Raji (cell line): Measurements from ENCODE around the gene FTSJ1.

Experiments
- POLR2A ChIP-seq: IDR thresholded peaks from 2 replicates; pipeline ENCODE4 v1.6.1; 2011; ENCODE audit warnings: low read depth, low read length, control low read depth; ENCODE audit not compliant: insufficient read depth

FTSJ1 gene

DNA sequence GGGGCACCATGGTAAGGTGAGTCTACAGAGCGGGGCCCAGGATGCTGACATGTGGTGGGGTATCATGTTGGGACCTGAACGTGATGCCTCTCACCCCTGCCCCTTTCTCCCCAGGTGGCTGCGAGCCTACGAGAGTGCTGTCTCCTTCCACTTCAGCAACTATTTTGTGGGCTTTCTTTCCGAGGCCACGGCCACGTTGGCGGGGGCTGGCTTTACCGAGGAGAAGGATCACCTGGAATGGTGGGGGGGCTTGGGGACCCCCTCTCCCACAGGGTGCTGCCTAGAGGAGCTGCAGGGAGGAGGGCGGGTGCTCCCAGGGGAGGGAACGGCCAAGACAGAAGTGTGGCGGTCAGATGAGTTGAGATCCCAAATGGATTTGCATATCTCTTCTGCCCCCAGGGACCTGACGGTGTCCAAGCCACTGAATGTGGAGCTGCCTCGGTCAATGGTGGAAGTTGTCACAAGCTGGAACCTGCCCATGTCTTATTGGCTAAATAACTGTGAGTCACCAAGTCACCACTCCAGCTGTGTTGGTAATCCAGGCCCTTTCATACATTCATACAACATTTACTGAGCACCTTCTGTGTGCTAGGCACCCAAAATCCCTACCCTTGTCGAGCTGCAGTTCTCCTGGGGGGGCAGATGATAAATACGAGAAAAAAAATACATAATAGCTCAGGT, 38.3 kb downstream of the FTSJ1 start:
- TF ChIP-seq POLR2A, result no peak

DNA sequence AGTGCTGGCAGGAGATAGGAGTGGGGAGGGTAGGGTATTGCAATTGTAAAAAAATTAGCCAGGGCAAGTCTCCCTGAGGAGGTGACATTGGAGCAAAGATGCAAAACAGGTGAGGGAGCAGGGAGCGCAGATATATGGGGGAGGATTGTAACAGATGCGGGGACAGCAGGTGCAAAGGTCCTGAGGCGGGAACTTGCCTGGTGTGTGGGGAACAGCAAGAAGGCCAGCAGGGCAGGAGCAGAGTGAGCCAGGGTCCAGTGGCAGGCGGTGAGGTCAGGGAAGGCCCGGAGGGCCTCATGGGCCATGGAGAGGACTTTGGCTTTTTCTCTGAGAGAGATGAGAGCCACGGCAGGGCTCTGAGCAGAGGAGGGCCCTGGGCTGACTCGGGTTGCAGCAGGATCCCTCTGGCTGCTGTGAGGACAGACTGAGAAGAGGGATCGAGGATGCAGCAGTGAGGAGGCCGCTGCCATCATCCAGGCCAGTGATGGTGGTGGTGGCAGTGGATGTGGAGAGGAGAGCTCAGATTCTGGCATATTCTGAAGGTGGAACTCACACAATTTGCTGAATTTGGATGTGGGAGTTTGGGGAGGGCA, 39.0 kb downstream of the FTSJ1 start:
- no peak for TF ChIP-seq POLR2A

DNA sequence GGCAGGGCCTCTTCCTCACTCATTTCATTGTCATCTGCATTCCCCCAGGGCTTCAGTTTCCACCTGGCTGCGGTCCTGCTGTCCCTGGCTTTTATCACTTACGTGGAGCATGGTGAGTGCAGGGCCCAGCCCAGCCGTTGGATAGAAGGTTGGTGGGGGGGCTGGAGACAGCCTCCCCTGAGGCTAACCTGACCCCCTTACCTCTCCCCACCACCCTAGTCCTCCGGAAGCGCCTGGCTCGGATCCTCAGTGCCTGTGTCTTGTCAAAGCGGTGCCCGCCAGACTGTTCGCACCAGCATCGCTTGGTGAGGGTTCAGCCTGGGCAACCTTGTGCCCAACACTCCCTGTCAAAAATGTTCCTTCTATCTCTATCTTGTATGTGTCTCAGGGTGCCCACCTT, 39.8 kb downstream of the FTSJ1 start:
- no peak for TF ChIP-seq POLR2A

DNA sequence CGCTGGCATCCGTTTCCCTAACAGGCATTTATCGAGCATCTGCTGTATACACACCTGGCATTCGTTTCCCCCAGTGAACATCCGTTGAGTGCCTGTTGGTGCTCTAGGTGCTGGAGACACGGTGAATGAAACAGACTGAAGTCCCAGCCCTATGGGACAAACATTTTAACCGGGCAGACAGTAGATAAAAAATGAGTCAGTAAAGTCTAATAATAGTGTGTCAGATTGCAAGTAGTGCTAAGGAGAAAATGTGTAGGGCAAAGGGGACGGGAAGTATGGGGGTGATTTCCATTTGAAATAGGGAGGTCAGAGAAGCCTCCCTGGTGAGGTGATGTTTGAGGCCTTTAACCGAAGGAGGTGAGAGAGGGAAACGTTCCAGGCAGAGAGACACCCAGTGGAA, 40.3 kb downstream of the FTSJ1 start:
- no peak for TF ChIP-seq POLR2A

DNA sequence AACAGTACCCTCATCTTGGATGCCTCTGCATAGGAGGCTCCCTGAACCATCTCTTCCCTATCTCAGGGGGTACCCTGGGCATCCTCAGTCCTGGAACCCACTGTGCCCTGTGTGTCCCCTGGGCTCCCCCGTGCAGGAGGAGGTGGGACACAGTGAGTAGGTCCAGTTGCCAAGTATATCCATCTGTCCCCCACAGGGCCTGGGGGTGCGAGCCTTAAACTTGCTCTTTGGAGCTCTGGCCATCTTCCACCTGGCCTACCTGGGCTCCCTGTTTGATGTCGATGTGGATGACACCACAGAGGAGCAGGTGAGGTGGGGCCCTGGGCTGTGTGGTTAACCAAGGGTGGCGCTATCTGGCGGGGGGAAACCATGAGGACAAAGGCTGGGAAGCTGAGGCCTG, 41.0 kb downstream of the FTSJ1 start:
- TF ChIP-seq POLR2A, result no peak

DNA sequence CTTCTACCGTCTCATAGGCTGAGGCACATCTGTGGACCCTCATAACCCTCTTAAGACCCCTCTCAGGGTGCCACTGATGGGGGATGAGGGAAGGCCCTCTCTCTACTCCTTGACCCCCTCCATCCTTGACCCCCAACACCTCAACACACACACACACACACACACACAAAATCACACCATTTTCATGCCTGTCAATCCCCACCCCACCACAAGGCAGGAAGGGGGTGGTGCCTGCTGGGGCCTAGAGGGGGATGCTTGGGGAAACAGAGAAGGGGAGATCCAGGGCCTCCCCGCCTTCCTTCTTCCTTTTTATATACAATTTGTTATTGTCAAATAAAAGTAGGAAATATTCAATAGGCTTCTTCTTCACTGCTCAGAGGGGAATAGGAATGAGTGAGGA, 44.5 kb downstream of the FTSJ1 start:
- no peak for TF ChIP-seq POLR2A

DNA sequence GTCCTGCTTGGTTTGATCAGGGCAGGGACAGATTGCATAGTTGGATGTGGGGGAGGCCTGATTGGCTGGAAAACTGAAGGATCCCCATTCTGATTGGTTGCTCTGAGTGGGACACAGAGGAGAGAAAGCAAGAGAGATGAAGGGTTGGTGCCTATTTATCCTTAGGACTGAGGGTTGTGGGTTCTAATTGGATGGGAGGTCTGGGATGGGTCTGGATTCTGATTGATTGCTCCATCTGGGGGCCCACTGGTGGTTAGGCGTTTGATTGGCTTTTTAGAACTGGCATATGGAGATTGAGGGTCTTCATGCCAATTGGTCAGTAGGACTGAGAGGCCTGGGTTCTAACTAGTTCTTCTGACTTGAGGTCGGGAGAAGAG, 45.0 kb downstream of the FTSJ1 start:
- no peak for TF ChIP-seq POLR2A

DNA sequence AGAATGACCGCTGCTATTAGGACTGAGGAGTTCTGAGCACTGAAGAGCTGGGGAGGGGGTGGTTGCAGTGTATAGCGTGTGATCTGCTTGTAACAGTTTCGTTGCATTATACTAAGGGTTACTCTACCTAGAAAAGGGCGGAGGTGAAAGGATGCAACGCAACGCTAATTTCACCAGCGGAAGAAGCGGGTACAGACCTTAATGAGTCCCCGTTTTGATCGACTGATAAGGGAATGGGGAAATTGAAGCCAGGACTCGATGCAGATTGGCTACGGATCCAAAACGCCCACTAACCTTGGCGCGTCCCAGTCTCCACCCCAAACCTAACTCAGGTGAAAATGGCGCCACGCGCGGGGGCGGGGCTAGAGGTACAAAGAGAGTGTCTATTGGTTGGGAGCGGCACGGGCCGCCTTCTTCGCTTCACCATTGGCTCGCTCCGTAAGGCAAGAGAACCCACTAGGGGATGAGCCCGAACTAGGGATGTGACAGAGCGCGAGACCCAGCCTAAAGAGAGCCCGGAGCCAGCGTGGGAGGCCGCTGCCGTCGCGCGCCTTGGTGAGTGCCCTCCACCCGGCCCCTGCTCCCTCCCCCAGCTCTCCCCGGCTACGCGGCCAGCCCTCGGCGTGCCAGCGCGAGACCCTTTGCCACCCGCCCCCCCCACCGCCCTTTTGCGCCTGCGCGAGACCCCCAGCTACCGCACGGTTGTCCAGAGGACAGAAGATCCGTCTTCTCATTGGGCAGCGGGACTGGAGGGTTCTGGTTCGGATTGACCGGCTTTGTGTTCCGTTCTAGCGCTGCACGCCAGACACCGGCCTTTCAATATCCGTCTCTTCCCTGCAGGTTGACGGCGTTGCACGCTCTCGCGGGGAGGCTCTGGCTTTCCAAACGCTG, 45.6 kb downstream of the FTSJ1 start, which contains the start of gene EBP:
Gene EBP, plus strand, starts transcription at position 456 of the 891 bp plus-strand sequence. CDS start 1,964 bp downstream, outside the sequence.
- peak; percentile 82 for TF ChIP-seq POLR2A

DNA sequence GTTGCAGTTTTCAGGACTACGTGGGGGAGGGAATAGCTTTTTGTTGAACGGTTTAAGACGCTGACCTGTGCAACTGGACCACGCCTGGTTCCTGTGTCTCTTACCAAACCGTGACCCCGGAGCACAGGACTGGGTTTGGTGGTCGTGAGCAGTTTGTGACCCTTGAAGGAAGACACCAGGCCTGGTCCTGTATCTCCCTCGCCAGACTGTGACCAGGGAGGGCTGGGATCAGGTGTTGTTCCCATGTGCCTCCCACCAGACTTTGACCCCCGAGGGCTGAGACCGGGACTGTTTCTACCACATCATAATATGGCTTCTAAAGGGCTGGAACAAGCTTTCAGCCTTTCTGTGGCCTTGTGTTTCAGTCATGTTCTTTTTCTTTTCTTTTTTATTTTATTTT, 46.3 kb downstream of the FTSJ1 start:
- no peak for TF ChIP-seq POLR2A

DNA sequence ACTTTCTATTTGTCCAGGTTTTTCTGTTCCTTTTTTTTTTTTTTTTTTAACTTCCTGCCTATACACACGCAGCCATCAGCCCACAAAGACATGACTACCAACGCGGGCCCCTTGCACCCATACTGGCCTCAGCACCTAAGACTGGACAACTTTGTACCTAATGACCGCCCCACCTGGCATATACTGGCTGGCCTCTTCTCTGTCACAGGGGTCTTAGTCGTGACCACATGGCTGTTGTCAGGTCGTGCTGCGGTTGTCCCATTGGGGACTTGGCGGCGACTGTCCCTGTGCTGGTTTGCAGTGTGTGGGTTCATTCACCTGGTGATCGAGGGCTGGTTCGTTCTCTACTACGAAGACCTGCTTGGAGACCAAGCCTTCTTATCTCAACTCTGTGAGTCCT, 47.7 kb downstream of the FTSJ1 start:
- no peak for TF ChIP-seq POLR2A

DNA sequence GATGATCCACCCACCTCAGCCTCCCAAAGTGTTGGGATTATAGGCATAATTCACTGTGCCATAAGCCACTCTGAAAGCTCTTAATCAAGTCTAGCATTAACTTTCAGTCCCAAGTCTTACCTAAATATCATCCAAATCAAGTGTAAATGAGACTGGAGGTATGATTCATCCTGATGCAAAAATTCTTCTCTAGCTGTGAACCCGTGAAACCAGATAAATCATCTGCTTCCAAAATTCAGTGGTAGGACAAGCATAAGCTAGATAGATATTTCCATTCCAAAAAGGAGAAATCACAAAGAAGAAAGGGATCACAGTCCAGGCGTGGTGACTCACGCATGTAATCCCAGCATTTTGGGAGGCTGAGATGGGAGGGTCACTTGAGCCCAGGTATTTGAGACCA, 54.7 kb downstream of the FTSJ1 start:
- TF ChIP-seq POLR2A, result no peak

DNA sequence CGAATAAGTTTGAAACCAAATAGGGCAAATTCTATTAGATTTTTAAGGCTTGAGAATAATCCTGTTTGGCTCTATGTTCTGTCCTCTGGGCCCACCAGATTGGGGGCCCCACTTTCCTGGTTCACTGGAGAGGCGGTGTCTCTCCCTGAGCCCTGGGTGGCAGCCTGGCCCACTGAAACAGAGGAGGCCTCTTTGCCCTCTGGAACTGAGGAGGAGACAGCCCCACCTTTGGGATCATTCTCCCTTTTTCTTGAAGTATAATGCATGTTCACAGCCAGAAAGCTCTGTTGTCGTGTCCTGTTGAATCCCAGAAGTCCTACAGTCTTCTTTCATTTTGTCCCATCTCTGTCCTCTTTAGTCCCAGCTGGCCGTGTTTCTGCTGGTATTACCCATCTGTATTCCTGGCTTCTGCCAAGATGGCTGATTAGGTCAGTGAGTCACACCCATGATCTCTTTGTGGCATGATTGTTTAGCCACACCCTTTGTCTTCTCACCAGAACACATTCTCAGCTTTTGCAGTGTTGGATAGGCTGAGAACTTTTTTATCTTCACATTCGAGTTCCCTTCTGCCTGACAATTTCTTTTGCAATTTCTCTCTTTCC, 55.5 kb downstream of the FTSJ1 start:
- no peak for TF ChIP-seq POLR2A

DNA sequence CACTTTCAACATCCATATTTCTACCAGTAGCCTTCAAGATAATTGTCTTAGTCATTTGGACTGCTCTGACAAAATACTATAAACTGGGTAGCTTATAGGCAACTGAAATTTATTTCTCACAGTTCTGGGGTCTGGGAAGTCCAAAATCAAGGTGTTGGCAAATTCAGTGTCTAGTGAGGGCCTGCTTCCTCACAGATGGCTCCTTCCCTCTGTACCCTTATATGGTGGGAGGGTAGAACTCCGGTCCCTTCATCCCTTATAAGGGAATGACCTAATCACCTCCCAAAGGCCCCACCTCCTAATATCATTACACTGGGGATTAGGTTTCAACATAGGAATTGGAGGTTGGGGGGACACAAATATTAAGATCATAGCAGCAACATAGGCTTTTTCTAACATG, 56.2 kb downstream of the FTSJ1 start:
- no peak for TF ChIP-seq POLR2A

DNA sequence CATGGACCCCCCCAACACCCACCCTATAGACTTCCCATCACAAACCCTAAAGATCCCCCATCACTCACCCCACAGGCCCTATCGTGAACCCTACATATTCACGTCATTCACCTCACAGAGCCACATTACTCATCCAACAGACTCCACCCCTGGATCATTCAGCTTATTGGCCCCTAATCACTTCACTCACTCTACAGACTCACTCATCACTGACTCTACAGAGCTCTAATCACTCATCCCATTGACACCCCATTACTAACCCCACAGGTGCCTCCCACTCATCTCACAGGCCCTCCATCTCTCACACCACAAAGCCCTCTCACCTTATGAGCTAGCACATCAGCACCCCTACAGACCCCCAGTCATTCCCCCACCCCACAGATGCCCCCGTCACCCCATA, 57.2 kb downstream of the FTSJ1 start:
- TF ChIP-seq POLR2A, result no peak
